ENCODE results near the gene ZNF428. TPM values are rescaled to one million over a fixed set of nuclear protein-coding genes. Genes with fewer than 3 reads are reported as not detected.

ZNF428 gene
- total RNA-seq, 1 experiment from 2014 or later = 46.8 TPM

DNA sequence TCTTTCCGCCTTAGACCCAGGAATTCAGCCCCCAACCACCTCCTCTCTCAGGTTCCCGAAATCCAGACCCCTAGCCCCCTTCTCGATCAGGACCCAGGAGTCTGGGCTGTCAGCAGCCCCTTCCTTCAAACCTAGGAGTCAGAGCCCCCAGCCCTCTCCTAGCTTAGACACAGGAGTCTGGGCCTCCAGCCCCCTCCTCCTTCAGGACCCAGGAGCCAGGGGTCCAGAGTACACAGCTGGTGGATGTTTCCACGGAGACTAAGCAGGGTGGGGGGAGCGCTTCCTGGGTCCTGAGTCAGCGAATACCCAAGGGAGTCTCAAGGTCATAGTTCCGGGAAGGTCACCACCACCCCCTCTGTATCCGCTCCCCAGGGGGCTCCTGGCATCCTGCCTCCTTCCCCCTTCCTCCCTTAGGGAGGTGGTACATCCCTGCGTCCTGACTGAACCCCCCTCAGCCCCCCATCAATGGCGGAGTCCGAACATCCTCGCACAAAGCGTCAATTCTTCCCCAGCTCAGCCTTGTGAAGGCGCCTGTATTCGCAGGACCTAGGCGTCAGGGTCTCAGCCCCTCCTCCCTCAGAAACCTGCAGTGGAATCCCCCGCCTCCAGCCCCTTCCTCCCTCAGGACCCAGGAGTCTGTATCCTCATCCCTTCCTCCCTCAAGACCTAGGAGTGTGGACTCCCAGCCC, 15.6 kb upstream of the ZNF428 start:
- Histone ChIP-seq H3K9ac (ENCODE audit: low read length) (no peak overlapping the region), H3K9me2 (replicated peaks; ENCODE audit: low read length) (no peaks in the 10 kb centered on the region), H3K4me2 (ENCODE audit: low read length) (no peak overlapping the region), H3K4me3 (ENCODE audit: low read length) (no peak overlapping the region), H3K79me2 (ENCODE audit: low read length) (no peaks in the 10 kb centered on the region), H3K27ac (ENCODE audit: low read length) (no peak overlapping the region), H3K9me3 (ENCODE audit: low read length) (no peaks in the 10 kb centered on the region), H3F3A (ENCODE audit: low read length, unreplicated experiment) (no peaks in the 10 kb centered on the region), H3K27me3 (ENCODE audit: low read length) (no peaks in the 10 kb centered on the region), H3K36me3 (ENCODE audit: low read depth, low read length) (no peaks in the 10 kb centered on the region), H3K4me1 (ENCODE audit: insufficient read depth, low read length) (no peaks in the 10 kb centered on the region; the same call in 1 of the 2 replicates), H2AFZ (ENCODE audit: low read length) (no peak overlapping the region), H4K20me1 (ENCODE audit: low read length) (no peaks in the 10 kb centered on the region)
- intact Hi-C loops (cut with micrococcal nuclease) = no loop called here
- no TSS peak for BruUV-seq (replicated peaks)
- ATAC-seq (no peak), DNase-seq (no peak)
- POLR2A ChIA-PET (ENCODE audit: unreplicated experiment) = no interaction called here
- CTCF ChIA-PET = interaction anchor here (0.5 kb wide), 1 partner anchor 107 kb away, joined by 5 read pairs; no protein-coding TSS in a partner anchor
- TF ChIP-seq EZH2 (IDR thresholded peaks at IDR 0.05; ENCODE audit: low read length, unreplicated experiment) (no peak), EZH2phosphoT487 (IDR thresholded peaks at IDR 0.05; ENCODE audit: borderline replicate concordance, low read length) (no peak)
- TF ChIP-seq, protein P1, sequence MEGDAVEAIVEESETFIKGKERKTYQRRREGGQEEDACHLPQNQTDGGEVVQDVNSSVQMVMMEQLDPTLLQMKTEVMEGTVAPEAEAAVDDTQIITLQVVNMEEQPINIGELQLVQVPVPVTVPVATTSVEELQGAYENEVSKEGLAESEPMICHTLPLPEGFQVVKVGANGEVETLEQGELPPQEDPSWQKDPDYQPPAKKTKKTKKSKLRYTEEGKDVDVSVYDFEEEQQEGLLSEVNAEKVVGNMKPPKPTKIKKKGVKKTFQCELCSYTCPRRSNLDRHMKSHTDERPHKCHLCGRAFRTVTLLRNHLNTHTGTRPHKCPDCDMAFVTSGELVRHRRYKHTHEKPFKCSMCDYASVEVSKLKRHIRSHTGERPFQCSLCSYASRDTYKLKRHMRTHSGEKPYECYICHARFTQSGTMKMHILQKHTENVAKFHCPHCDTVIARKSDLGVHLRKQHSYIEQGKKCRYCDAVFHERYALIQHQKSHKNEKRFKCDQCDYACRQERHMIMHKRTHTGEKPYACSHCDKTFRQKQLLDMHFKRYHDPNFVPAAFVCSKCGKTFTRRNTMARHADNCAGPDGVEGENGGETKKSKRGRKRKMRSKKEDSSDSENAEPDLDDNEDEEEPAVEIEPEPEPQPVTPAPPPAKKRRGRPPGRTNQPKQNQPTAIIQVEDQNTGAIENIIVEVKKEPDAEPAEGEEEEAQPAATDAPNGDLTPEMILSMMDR (conservative IDR thresholded peaks at IDR 0.05; ENCODE audit: low read depth, low read length) = no peak

DNA sequence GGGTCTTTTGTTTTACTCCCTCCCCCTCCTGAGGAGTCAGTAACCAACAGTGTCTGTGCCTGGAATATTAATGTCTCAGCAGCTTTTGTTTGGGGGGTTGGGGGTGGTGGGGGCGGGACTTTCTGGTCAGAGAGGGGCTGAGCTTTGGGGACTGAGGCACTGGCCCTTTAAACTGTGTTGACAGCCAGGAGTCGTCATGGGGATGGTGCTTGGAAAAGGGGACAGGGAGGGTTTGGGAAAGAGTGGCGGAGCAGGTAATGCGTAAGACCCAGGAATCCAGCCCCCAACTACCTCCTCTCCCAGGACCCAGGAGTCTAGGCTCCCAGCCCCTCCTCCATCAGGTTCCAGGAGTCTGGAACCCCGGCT, 15.1 kb upstream of the ZNF428 start:
- no peaks in the 10 kb centered on the region for H3K4me1 ChIP-seq (ENCODE audit: insufficient read depth, low read length)
- no peaks in the 10 kb centered on the region for H4K20me1 ChIP-seq (ENCODE audit: low read length)
- H3K4me2 ChIP-seq (ENCODE audit: low read length) = no peak overlapping the region
- POLR2A ChIA-PET (ENCODE audit: unreplicated experiment) = no interaction called here
- intact Hi-C loops (cut with micrococcal nuclease) = no loop called here
- H3K9me2 ChIP-seq (replicated peaks; ENCODE audit: low read length) = no peaks in the 10 kb centered on the region
- DNase-seq (no peak), ATAC-seq (no peak)
- BruUV-seq (replicated peaks) = no TSS peak
- H3F3A ChIP-seq (ENCODE audit: low read length, unreplicated experiment) = no peaks in the 10 kb centered on the region
- TF ChIP-seq EZH2phosphoT487 (IDR thresholded peaks at IDR 0.05; ENCODE audit: borderline replicate concordance, low read length) = no peak
- TF ChIP-seq, protein P1 (conservative IDR thresholded peaks at IDR 0.05; ENCODE audit: low read depth, low read length) = no peak
- TF ChIP-seq EZH2 (IDR thresholded peaks at IDR 0.05; ENCODE audit: low read length, unreplicated experiment) = no peak
- no peak overlapping the region for H3K4me3 ChIP-seq (ENCODE audit: low read length)
- no peak overlapping the region for H3K9ac ChIP-seq (ENCODE audit: low read length)
- H3K27me3 ChIP-seq (ENCODE audit: low read length) = no peaks in the 10 kb centered on the region
- H3K9me3 ChIP-seq (ENCODE audit: low read length) = no peaks in the 10 kb centered on the region
- CTCF ChIA-PET = interaction anchor here (0.5 kb wide), 1 partner anchor 106 kb away, joined by 5 read pairs; no protein-coding TSS in a partner anchor
- no peak overlapping the region for H3K27ac ChIP-seq (ENCODE audit: low read length)
- H2AFZ ChIP-seq (ENCODE audit: low read length) = no peak overlapping the region
- no peaks in the 10 kb centered on the region for H3K79me2 ChIP-seq (ENCODE audit: low read length)
- no peaks in the 10 kb centered on the region for H3K36me3 ChIP-seq (ENCODE audit: low read depth, low read length)

DNA sequence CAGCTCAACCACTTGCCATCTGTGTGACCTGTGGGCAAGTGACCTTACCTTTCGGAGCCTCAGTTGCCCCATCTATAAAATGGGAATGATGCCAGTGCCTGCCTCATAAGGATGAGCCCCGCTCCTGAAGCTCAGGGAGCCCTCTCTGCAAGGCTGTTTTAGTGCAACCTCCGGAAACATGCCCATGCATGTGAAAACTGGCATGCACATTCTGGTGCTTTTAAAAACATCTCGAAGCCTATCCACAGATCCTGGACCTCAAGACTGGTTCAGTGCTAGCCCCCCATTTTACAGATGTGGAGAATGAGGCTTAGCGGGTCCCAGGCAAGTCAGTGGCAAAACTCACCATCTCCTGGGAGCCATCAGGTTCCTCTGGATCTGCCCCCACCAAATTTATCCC, 14.6 kb upstream of the ZNF428 start:
- ATAC-seq = no peak
- Histone ChIP-seq H2AFZ (ENCODE audit: low read length) (no peak overlapping the region), H3K4me3 (ENCODE audit: low read length) (no peak overlapping the region), H4K20me1 (ENCODE audit: low read length) (no peaks in the 10 kb centered on the region), H3K36me3 (ENCODE audit: low read depth, low read length) (no peaks in the 10 kb centered on the region), H3K79me2 (ENCODE audit: low read length) (no peaks in the 10 kb centered on the region), H3F3A (ENCODE audit: low read length, unreplicated experiment) (no peaks in the 10 kb centered on the region), H3K4me2 (ENCODE audit: low read length) (no peak overlapping the region), H3K27me3 (ENCODE audit: low read length) (no peaks in the 10 kb centered on the region), H3K27ac (ENCODE audit: low read length) (no peak overlapping the region), H3K9ac (ENCODE audit: low read length) (no peak overlapping the region), H3K9me3 (ENCODE audit: low read length) (no peaks in the 10 kb centered on the region), H3K9me2 (replicated peaks; ENCODE audit: low read length) (no peaks in the 10 kb centered on the region), H3K4me1 (ENCODE audit: insufficient read depth, low read length) (no peaks in the 10 kb centered on the region)
- TF ChIP-seq EZH2 (IDR thresholded peaks at IDR 0.05; ENCODE audit: low read length, unreplicated experiment) (no peak), EZH2phosphoT487 (IDR thresholded peaks at IDR 0.05; ENCODE audit: borderline replicate concordance, low read length) (no peak)
- TF ChIP-seq, protein P1 (conservative IDR thresholded peaks at IDR 0.05; ENCODE audit: low read depth, low read length) = no peak
- no TSS peak for BruUV-seq (replicated peaks)
- CTCF ChIA-PET = no interaction called here
- POLR2A ChIA-PET (ENCODE audit: unreplicated experiment) = no interaction called here
- intact Hi-C loops (cut with micrococcal nuclease) = no loop called here
- DNase-seq = no peak
